Large intestine (tissue), 3 donors: Measurements from ENCODE around the gene PTPRG. TPM values are rescaled to one million over a fixed set of nuclear protein-coding genes. Genes with fewer than 3 reads are reported as not detected.
A peak's percentile ranks its signal among the peaks of the same experiment; 100 is the strongest.

Source experiments
- DNase-seq, 2 donors: peaks; one replicate each; pipeline versions ENCODE4 v3.0.0 to v3.0.0-alpha.2; 2013
- H3K27ac ChIP-seq: one replicate; pipeline ENCODE4 v1.5.1; 2013; ENCODE audit warnings: low read length
- H3K27me3 ChIP-seq: 2 replicates; pipeline ENCODE4 v1.6.1; 2013; ENCODE audit warnings: low read length; ENCODE audit not compliant: control insufficient read depth, insufficient read depth
- H3K36me3 ChIP-seq: 2 replicates; pipeline ENCODE4 v1.6.1; 2013; ENCODE audit warnings: low read length; ENCODE audit not compliant: control insufficient read depth, insufficient read depth
- H3K4me1 ChIP-seq: one replicate; pipeline ENCODE4 v1.6.1; 2013; ENCODE audit warnings: low read length; ENCODE audit not compliant: control insufficient read depth, insufficient read depth
- H3K4me3 ChIP-seq: one replicate; pipeline ENCODE4 v1.5.1; 2013; ENCODE audit warnings: low read length
- H3K9me3 ChIP-seq: one replicate; pipeline ENCODE4 v1.6.1; 2013; ENCODE audit warnings: mild to moderate bottlenecking, low read depth, low read length, moderate library complexity; ENCODE audit not compliant: control insufficient read depth
- WGBS: methylation state at CpG from one replicate; pipeline ENCODE4 v1.1.5; 2013; ENCODE audit warnings: low lambda C conversion rate; ENCODE audit not compliant: insufficient coverage; 5-methylcytosine and 5-hydroxymethylcytosine counted together
- polyA plus RNA-seq: library from polyadenylated mRNA; unstranded; fragments of 120-200 nt; gene quantifications from one replicate; pipeline ENCODE4 v1.2.1, GENCODE V29; 2013

PTPRG gene
- polyA plus RNA-seq, 1 donor = 18.3 TPM

DNA sequence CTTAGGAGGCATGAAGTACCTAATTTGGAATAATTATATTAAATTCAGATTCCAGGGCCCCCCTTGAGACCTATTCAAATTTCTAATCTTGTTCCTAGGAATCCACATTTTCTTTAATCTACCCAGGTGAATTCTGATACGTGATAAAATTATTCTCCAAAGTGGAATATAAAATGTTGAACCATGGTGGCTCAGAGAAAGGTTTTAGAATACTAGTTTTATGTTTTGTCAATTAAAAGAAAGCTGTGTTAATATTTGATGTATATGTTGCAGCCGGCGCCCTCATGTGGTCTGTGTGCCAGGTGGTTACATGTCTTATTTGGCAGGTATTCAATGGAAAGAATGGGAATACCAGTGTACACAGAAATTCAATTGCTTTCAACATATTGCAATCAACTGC, 490.1 kb downstream of the PTPRG start:
- H3K36me3 ChIP-seq = no peaks in the 10 kb centered on the region
- no peaks in the 10 kb centered on the region for H3K4me1 ChIP-seq
- H3K27me3 ChIP-seq = no peaks in the 10 kb centered on the region
- H3K27ac ChIP-seq = no peak overlapping the region
- WGBS = 100% methylated on average over 1 of the region's 3 CpGs
- no peaks in the 10 kb centered on the region for H3K9me3 ChIP-seq
- no peak overlapping the region for H3K4me3 ChIP-seq
- DNase-seq = peak; percentile 19 to 29

DNA sequence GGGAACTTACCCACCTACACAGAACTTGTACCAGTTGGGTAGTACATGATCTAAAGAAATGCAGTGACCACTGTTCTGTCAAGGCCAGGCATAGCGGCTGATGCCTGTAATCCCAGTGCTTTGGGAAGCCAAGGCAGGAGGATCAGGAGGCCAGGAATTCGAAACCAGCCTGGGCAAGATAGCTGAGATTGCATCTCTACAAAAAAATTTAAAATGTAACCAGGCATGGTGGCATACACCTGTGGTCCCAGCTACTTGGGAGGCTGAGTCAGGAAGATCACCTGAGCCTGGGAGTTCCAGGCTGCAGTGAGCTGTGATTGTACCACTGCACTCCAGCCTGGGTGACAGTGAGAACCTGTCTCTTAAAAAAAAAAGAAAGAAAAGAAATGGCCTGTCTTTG, 491.0 kb downstream of the PTPRG start:
- no CpG with 5 or more reads among the region's 2 CpGs for WGBS
- Histone ChIP-seq H3K36me3 (no peaks in the 10 kb centered on the region), H3K4me1 (no peaks in the 10 kb centered on the region), H3K9me3 (no peaks in the 10 kb centered on the region), H3K27me3 (no peaks in the 10 kb centered on the region), H3K27ac (no peak overlapping the region), H3K4me3 (no peak overlapping the region)
- no peak for DNase-seq

DNA sequence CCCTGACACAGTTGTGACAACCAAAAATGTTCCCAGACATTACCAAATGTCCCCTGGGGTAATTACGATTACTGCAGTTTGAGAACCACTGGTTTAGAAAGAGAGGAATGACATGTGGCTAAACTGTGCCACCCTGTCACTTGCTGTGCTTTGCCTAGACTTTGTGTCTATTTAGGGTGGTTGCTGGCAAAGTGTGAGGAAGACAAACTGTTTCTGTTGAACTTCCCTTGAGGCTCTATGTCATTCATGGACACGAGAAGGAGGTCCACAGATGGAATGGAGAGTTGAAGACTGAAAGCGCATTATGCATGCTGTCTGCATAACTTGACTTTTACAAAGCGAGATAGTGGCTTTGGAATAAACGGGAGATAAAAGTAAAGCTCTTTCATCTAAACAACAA, 495.3 kb downstream of the PTPRG start:
- WGBS = 100% methylated on average over 1 of the region's 5 CpGs
- Histone ChIP-seq H3K27me3 (no peaks in the 10 kb centered on the region), H3K4me3 (no peak overlapping the region), H3K36me3 (no peaks in the 10 kb centered on the region), H3K27ac (no peak overlapping the region), H3K9me3 (no peaks in the 10 kb centered on the region), H3K4me1 (no peaks in the 10 kb centered on the region)
- DNase-seq = no peak

DNA sequence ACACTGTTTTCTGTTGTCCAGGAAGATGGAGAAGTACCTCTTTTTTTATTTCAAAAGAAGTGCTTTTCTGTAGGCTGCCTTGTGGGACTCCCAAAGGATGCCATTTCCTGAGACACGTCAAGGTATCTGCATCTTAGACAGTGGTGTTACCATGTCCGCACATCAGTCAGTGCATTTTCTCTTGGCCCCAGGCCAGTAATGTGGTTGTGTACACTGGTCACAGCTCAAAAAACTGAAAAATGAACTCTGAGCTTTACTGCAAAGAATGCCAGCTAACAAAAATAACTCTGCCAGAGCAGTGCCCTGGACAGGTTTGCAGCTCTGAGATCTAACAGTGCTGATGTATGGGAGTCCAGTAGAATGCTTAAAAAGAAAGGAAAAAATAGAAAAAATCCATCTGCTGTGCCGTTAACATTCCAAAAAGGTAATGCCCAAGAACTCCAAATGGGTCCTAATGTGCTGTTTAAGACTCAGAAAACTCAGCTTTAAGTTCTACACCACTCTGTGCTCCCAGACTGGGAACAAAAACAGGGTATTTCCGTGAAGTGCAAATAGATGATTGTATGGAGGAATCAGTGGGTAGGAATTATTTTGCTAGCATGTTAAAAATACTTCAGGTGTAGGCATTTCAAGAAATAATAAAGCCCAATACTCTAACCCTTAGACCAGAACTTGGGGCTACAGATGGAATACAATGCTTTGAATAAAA, 496.1 kb downstream of the PTPRG start:
- Histone ChIP-seq H3K4me3 (no peak overlapping the region), H3K9me3 (no peaks in the 10 kb centered on the region), H3K27ac (no peak overlapping the region), H3K27me3 (no peaks in the 10 kb centered on the region), H3K36me3 (no peaks in the 10 kb centered on the region), H3K4me1 (no peaks in the 10 kb centered on the region)
- DNase-seq = no peak
- WGBS = no CpG with 5 or more reads among the region's 4 CpGs

DNA sequence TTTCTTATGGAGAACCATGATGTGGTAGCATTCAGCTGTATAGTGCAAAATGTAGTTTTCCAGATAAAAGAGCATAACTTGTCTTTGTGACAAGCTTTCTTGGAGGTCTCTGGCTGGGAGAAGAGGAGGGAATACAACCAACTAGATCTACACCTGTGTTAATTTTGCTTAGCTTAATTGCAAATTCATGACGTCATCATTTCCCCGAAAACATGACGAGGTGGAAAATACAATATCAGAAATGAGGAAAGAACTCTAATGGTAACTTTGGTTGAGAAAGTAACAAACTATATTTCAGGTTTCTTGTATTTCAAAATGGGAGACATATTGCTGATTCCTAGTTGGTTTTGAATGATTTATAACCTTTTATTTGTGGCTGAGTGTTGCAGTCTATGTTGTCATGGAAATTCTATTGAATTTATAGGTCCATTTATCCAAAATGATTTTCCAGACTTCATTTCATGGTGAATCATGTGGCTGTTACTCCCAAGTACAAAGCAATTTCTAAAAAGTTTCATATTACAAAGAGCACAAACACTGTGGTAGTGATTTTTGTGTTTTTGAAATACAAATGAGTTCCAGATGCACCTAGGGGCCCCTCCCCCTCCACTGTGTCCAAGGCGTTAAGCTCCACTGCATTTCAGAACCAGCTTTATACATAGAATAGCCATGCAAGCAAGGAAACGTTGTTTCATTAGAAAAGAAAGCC, 504.8 kb downstream of the PTPRG start:
- no peak for DNase-seq
- WGBS = 100% methylated on average over 2 of the region's 5 CpGs
- H3K27ac ChIP-seq = no peak overlapping the region

DNA sequence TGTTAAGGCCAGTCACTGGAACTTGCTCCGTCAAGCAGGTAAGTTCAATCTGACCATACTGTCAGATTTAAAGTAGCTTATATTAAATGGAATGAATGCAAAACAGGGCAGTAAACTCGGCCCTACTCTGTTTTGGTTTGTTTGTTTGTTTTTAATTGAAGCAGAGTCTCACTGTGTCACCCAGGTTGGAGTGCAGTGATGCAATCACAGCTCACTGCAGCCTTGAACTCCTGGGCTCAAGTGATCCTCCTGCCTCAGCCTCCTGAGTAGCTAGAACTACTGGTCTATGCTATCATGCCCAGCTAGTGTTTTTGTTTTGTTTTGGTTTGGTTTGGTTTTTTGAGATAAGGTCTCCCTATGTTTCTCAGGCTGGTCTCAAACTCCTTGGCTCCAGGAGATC, 507.0 kb downstream of the PTPRG start:
- Histone ChIP-seq H3K27ac (no peak overlapping the region), H3K9me3 (no peaks in the 10 kb centered on the region), H3K27me3 (no peaks in the 10 kb centered on the region), H3K4me3 (no peak overlapping the region), H3K4me1 (no peaks in the 10 kb centered on the region), H3K36me3 (no peaks in the 10 kb centered on the region)
- DNase-seq = no peak
- WGBS = no CpG with 5 or more reads among the region's 2 CpGs

More for the DNA sequence above, 504.8 kb downstream of the PTPRG start:
- Histone ChIP-seq H3K36me3 (no peaks in the 10 kb centered on the region), H3K4me1 (no peaks in the 10 kb centered on the region), H3K4me3 (no peak overlapping the region), H3K9me3 (no peaks in the 10 kb centered on the region), H3K27me3 (no peaks in the 10 kb centered on the region)

DNA sequence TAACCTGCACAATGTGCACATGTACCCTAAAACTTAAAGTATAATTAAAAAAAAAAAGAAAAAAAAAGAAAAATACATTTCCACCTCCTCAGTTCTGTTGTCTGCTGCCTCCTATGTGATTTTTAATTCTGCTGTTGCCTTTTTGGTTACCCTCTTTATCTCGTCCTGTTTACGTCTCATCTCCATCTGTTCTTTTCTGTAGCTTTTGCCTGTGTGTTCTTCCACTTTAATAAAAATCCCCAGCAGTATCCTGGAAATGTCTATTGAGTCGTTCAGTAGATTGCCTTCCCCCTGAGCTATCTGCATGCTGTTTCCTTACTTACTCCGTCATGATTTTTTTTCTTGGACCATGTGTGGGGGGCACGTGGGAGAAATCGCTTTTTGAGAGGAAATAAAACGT, 509.5 kb downstream of the PTPRG start:
- H3K27ac ChIP-seq = no peak overlapping the region

DNA sequence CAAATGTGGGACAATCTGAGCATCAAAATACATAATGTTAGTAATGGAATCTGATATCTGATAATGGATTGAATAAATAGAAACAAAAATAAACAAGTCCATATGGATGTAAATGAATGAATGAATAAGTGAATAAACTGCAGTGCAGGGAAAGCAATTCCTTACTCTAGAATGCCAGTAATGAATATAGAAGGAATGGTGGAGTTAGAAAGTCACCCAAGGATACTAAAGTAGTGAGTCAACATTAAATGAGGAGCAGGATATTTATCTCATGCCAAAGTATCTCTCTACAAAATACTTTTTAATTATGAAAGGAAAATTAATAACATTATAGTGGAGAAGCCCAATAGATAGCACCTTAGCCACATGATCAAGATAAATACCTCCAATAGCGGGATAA, 511.7 kb downstream of the PTPRG start:
- WGBS = 100% methylated on average over 1 of the region's 1 CpG
- H3K9me3 ChIP-seq = no peaks in the 10 kb centered on the region
- DNase-seq = no peak
- no peak overlapping the region for H3K4me3 ChIP-seq
- no peak overlapping the region for H3K27ac ChIP-seq
- H3K27me3 ChIP-seq = no peaks in the 10 kb centered on the region
- no peaks in the 10 kb centered on the region for H3K36me3 ChIP-seq
- H3K4me1 ChIP-seq = no peaks in the 10 kb centered on the region

More for the DNA sequence above, 509.5 kb downstream of the PTPRG start:
- no peaks in the 10 kb centered on the region for H3K4me1 ChIP-seq
- H3K36me3 ChIP-seq = no peaks in the 10 kb centered on the region
- H3K9me3 ChIP-seq = no peaks in the 10 kb centered on the region
- H3K4me3 ChIP-seq = no peak overlapping the region
- WGBS = 63% methylated on average over 4 of the region's 7 CpGs
- DNase-seq = no peak
- no peaks in the 10 kb centered on the region for H3K27me3 ChIP-seq

DNA sequence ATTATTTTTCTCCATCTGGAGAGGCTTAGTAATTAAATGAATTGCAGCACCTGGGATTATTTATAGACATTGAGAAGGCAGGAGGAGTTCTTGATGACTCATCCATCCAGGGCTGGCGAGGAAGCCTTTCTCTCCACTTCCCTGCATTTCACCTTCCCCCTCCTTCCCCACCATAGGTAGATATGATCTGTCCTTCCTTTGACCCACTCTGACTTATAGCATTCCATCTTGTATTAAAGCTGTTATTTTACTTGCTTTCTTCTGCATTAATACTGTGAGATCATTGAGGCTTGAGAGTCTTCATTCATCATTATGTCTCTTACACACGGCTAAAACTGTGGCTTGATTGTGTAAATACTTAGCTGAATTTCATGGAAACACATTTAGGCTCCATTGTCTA, 523.2 kb downstream of the PTPRG start:
- WGBS = no CpG with 5 or more reads among the region's 2 CpGs
- Histone ChIP-seq H3K4me1 (no peaks in the 10 kb centered on the region), H3K9me3 (no peaks in the 10 kb centered on the region), H3K36me3 (no peaks in the 10 kb centered on the region), H3K27me3 (no peaks in the 10 kb centered on the region), H3K4me3 (no peak overlapping the region), H3K27ac (no peak overlapping the region)
- DNase-seq = no peak

DNA sequence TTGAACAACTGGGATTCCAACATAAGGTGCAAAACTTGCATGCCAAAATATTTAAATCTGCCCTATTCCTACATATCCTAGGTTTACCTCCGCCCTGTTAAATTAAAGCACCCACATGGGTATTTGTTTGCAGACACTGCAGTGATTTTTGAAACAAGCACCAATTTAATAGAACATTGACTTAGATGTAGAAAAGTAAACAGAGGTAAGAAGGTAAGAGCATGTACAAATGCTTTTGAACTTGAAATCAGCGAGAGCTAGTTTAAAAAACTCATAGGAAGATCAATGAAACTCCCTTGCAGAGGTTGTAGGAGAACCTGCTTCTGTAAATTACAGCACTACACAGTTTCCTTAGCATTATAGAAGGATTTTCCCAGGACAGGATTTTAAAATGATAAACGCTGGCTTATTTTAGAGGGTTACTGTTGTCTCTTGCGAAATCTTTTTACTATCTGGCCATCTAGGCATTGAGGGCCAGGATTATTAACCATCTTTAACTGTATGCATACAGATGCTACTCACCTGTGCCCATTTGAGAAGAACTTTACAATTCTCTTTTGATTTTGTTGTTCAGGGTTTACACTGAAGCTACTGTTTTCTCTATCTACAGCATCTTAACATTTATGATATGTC, 527.2 kb downstream of the PTPRG start:
- no peaks in the 10 kb centered on the region for H3K9me3 ChIP-seq
- H3K27me3 ChIP-seq = no peaks in the 10 kb centered on the region
- no peak for DNase-seq
- no peak overlapping the region for H3K4me3 ChIP-seq
- no peaks in the 10 kb centered on the region for H3K36me3 ChIP-seq
- no peaks in the 10 kb centered on the region for H3K4me1 ChIP-seq
- WGBS = 77% methylated on average over 3 of the region's 4 CpGs
- no peak overlapping the region for H3K27ac ChIP-seq
